Measurements from ENCODE around the gene FLNC. TPM values are rescaled to one million over a fixed set of nuclear protein-coding genes. Genes with fewer than 3 reads are reported as not detected.

FLNC gene
- total and polyA plus RNA-seq, 2 of the 4 experiments (the other 2 are of a cell fraction), result 116 to 154 TPM

DNA sequence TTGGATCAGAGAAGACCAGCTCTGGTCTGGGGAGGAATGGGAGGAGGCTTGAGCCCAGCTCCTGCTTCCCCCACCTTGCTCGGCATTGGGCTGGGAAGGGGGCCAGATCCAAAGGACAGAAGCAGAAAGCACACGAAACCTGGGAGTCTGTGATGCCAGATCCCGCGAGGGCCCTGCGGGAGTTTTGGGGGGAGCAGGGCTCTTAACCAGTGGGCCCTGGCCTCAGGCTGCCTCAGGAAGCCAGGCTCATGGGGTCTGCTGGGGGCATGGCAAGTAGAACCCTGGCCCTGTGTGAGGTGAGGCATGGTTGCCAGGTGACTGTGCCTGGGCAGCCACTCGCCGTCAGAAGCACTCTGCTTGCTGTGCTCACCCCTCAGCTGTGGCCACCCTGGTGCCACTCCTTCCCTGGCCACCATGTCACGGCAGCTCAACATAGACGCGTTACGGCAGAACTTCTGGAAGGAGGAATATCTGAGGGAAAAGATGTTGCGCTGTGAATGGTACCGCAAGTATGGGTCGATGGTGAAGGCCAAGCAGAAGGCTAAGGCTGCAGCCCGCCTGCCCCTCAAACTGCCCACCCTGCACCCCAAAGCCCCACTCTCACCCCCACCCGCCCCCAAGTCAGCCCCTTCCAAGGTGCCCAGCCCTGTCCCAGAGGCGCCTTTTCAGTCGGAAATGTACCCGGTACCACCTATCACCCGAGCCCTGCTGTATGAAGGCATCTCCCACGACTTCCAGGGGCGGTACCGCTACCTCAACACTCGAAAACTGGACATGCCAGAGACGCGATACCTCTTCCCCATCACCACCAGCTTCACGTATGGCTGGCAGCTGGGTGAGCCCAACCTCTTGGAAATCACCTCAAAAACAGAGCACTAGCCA lies 36.0 kb downstream of the FLNC start:
- peaks cover 11 to 16% of the 10 kb centered on the region in 2 experiments for H3K79me1 ChIP-seq (ENCODE audit: low read depth in 1 of 2, low read length in 2 of 2)
- H3K14ac ChIP-seq (replicated peaks; ENCODE audit: low read depth, low read length), result no peak overlapping the region
- H2AK9ac ChIP-seq (replicated peaks; ENCODE audit: low read depth, low read length, poor library complexity), result no peak overlapping the region
- H3K4ac ChIP-seq (ENCODE audit: low read depth, low read length), result no peak overlapping the region
- H2BK120ac ChIP-seq (ENCODE audit: low read depth, low read length), result no peak overlapping the region
- ChIA-PET CTCF (no interaction called here), POLR2A (ENCODE audit: unreplicated experiment) (no interaction called here)
- peaks cover 2% of the 10 kb centered on the region for H3K4me1 ChIP-seq (ENCODE audit: control insufficient read depth, insufficient read depth, low read length)
- H4K20me1 ChIP-seq (ENCODE audit: insufficient read depth, low read length), result peaks cover 31% of the 10 kb centered on the region
- H3K23ac ChIP-seq (ENCODE audit: low read depth, low read length), result no peak overlapping the region
- DNase-seq, result no peak
- intact Hi-C loops (cut with micrococcal nuclease), result no loop called here
- H3K9me3 ChIP-seq (ENCODE audit: control insufficient read depth, insufficient read depth, low read length), result no peaks in the 10 kb centered on the region
- no peak overlapping the region for H3K56ac ChIP-seq (ENCODE audit: extremely low read depth, insufficient read depth, low read length)
- no peak overlapping the region for H2BK15ac ChIP-seq (ENCODE audit: low read depth, low read length)
- no peak overlapping the region for H2AK5ac ChIP-seq (ENCODE audit: low read depth, low read length)
- no peak overlapping the region for H2AFZ ChIP-seq (replicated peaks; ENCODE audit: low read length, poor library complexity)
- H2BK20ac ChIP-seq (ENCODE audit: low read depth, low read length), result no peak overlapping the region
- no CpG with 5 or more reads among the region's 27 CpGs for WGBS, 2 experiments (ENCODE audit: extremely low coverage in 2 of 2, insufficient read length in 1 of 2)
- H4K91ac ChIP-seq (ENCODE audit: insufficient read depth, low read depth, low read length), result no peak overlapping the region
- dilution Hi-C loops (cut with HindIII; ENCODE audit: low sequenced_read_pairs, unreplicated experiment), result no loop called here
- ATAC-seq (ENCODE audit: low read depth), result no peak
- H3K9me1 ChIP-seq (ENCODE audit: insufficient read depth, low read length), result peaks cover 5% of the 10 kb centered on the region; the same call in 1 of the 2 replicates
- H3K4me3 ChIP-seq (ENCODE audit: insufficient read depth, low read depth, low read length), result no peak overlapping the region
- no peak overlapping the region for H3K18ac ChIP-seq (ENCODE audit: low read depth, low read length)
- peaks cover 17% of the 10 kb centered on the region; the same call in 1 of the 2 replicates for H3K27me3 ChIP-seq (ENCODE audit: control insufficient read depth, insufficient read depth, low read length)
- in situ Hi-C loops (cut with MboI; ENCODE audit: low sequenced_read_pairs), result no loop called here
- H3K36me3 ChIP-seq (ENCODE audit: control insufficient read depth, insufficient read depth, low read length), result peaks cover 16% of the 10 kb centered on the region
- H4K5ac ChIP-seq (ENCODE audit: low read depth, low read length), result no peak overlapping the region
- TF ChIP-seq ELK1 (IDR thresholded peaks at IDR 0.05; ENCODE audit: borderline replicate concordance, low read depth, low read length) (no peak), BHLHE40 (IDR thresholded peaks at IDR 0.05; ENCODE audit: low read depth, low read length) (no peak), POLR2A (IDR thresholded peaks at IDR 0.05; ENCODE audit: low read depth, low read length) (no peak), MAFK (IDR thresholded peaks at IDR 0.05; ENCODE audit: low read depth, low read length) (no peak), MAZ (IDR thresholded peaks at IDR 0.05; ENCODE audit: borderline replicate concordance, low read depth, low read length) (no peak), RFX5 (IDR thresholded peaks at IDR 0.05; ENCODE audit: low read depth, low read length) (no peak), NFE2L2 (IDR thresholded peaks at IDR 0.05; ENCODE audit: low read depth, low read length) (no peak), RAD21 (IDR thresholded peaks at IDR 0.05; ENCODE audit: low read length) (no peak), CEBPB (IDR thresholded peaks at IDR 0.05; ENCODE audit: low read depth, low read length) (no peak), MXI1 (IDR thresholded peaks at IDR 0.05; ENCODE audit: borderline replicate concordance, low read depth, low read length) (no peak), CHD1 (IDR thresholded peaks at IDR 0.05; ENCODE audit: low read depth, low read length) (no peak), RCOR1 (IDR thresholded peaks at IDR 0.05; ENCODE audit: insufficient replicate concordance, low read length) (no peak)
- TF ChIP-seq, protein P1, sequence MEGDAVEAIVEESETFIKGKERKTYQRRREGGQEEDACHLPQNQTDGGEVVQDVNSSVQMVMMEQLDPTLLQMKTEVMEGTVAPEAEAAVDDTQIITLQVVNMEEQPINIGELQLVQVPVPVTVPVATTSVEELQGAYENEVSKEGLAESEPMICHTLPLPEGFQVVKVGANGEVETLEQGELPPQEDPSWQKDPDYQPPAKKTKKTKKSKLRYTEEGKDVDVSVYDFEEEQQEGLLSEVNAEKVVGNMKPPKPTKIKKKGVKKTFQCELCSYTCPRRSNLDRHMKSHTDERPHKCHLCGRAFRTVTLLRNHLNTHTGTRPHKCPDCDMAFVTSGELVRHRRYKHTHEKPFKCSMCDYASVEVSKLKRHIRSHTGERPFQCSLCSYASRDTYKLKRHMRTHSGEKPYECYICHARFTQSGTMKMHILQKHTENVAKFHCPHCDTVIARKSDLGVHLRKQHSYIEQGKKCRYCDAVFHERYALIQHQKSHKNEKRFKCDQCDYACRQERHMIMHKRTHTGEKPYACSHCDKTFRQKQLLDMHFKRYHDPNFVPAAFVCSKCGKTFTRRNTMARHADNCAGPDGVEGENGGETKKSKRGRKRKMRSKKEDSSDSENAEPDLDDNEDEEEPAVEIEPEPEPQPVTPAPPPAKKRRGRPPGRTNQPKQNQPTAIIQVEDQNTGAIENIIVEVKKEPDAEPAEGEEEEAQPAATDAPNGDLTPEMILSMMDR (conservative IDR thresholded peaks at IDR 0.05; ENCODE audit: low read depth, low read length), result no peak
- TF ChIP-seq, protein P2, sequence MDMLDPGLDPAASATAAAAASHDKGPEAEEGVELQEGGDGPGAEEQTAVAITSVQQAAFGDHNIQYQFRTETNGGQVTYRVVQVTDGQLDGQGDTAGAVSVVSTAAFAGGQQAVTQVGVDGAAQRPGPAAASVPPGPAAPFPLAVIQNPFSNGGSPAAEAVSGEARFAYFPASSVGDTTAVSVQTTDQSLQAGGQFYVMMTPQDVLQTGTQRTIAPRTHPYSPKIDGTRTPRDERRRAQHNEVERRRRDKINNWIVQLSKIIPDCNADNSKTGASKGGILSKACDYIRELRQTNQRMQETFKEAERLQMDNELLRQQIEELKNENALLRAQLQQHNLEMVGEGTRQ (IDR thresholded peaks at IDR 0.05; ENCODE audit: low read depth, low read length), result no peak
- no TSS peak for BruUV-seq (replicated peaks)
- no peak overlapping the region for H2BK5ac ChIP-seq (ENCODE audit: low read depth, low read length, poor library complexity, severe bottlenecking)
- H4K8ac ChIP-seq (ENCODE audit: low read depth in 2 of 2, low read length in 2 of 2), result no peak overlapping the region
- H3K27ac ChIP-seq (ENCODE audit: insufficient read depth, low read length), result no peak overlapping the region
- H3K4me2 ChIP-seq (ENCODE audit: low read depth, low read length), result no peak overlapping the region
- no peak overlapping the region for H3K9ac ChIP-seq (ENCODE audit: low read depth, low read length)

All from IMR-90 (cell line).